Ectodermal cell (in vitro differentiated cells): Measurements from ENCODE around the gene TMEM204.

Experiments
- H3K27ac ChIP-seq: 2 replicates; pipeline ENCODE4 v1.7.0; 2013; ENCODE audit warnings: mild to moderate bottlenecking, low read depth, low read length; ENCODE audit not compliant: insufficient read depth, poor library complexity, severe bottlenecking
- H3K27me3 ChIP-seq: 2 replicates; pipeline ENCODE4 v1.7.0; 2013; ENCODE audit warnings: mild to moderate bottlenecking, low read length; ENCODE audit not compliant: insufficient read depth, control insufficient read depth, poor library complexity, severe bottlenecking
- H3K36me3 ChIP-seq: one replicate; pipeline ENCODE4 v1.7.0; 2013; ENCODE audit warnings: low read length; ENCODE audit not compliant: control insufficient read depth, insufficient read depth
- H3K4me1 ChIP-seq: one replicate; pipeline ENCODE4 v1.7.0; 2013; ENCODE audit warnings: low read length; ENCODE audit not compliant: control insufficient read depth, insufficient read depth
- H3K4me3 ChIP-seq: 2 replicates; pipeline ENCODE4 v1.7.0; 2013; ENCODE audit warnings: low read depth, low read length, control low read depth; ENCODE audit not compliant: insufficient read depth
- H3K9me3 ChIP-seq: 2 replicates; pipeline ENCODE4 v1.7.0; 2013; ENCODE audit warnings: mild to moderate bottlenecking, low read length, moderate library complexity; ENCODE audit not compliant: control insufficient read depth
- WGBS, 2 experiments: methylation state at CpG; one replicate each; pipeline ENCODE4 v1.1.7; 2013; ENCODE audit warnings: missing lambda C conversion rate in 2 of 2; 5-methylcytosine and 5-hydroxymethylcytosine counted together

The TMEM204 gene

GRCh38 chr16:1508494-1509187 is 24.8 kb upstream of the TMEM204 start:
- H3K4me3 ChIP-seq: no peak overlapping the region
- H3K27me3 ChIP-seq: no peaks in the 10 kb centered on the region
- WGBS, 2 experiments: 95% methylated on average over 24 of the region's 24 CpGs
- H3K36me3 ChIP-seq: peaks cover 2% of the 10 kb centered on the region
- H3K27ac ChIP-seq: no peak overlapping the region
- no peaks in the 10 kb centered on the region for H3K4me1 ChIP-seq
- H3K9me3 ChIP-seq: no peaks in the 10 kb centered on the region

GRCh38 chr16:1509307-1510221 is 23.9 kb upstream of the TMEM204 start:
- no peaks in the 10 kb centered on the region for H3K9me3 ChIP-seq
- H3K4me3 ChIP-seq: no peak overlapping the region
- peaks cover 4% of the 10 kb centered on the region for H3K36me3 ChIP-seq
- no peaks in the 10 kb centered on the region for H3K4me1 ChIP-seq
- WGBS, 2 experiments: 91% methylated on average over 44 of the region's 44 CpGs
- no peaks in the 10 kb centered on the region for H3K27me3 ChIP-seq
- no peak overlapping the region for H3K27ac ChIP-seq

GRCh38 chr16:1510272-1510671 is 23.2 kb upstream of the TMEM204 start:
- Histone ChIP-seq H3K36me3 (peaks cover 6% of the 10 kb centered on the region), H3K4me3 (no peak overlapping the region), H3K27me3 (no peaks in the 10 kb centered on the region), H3K4me1 (no peaks in the 10 kb centered on the region), H3K9me3 (no peaks in the 10 kb centered on the region), H3K27ac (no peak overlapping the region)
- 95% methylated on average over 10 of the region's 10 CpGs for WGBS, 2 experiments

DNA sequence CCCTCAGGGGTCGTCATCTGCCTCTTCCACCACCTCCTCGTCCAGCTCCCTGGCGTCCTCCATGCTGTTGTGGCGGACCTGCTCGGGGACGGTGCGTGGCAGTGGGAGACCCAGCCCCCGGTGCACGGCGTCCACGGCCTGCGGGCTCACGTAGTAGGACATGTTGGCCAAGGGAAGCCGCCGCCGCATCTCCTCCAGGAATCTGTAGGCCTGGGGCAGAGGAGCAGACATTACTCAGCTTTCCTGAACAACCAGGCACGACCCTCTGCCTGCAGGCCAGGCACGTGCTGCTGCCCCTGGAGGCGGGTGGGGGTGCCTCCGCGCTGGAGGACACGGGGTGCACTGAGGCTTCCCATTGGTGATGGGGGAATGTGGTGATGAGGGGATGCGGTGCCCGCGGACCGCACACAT is 22.5 kb upstream of the TMEM204 start:
- no peaks in the 10 kb centered on the region for H3K4me1 ChIP-seq
- no peak overlapping the region for H3K4me3 ChIP-seq
- H3K36me3 ChIP-seq: peaks cover 8% of the 10 kb centered on the region
- no peak overlapping the region for H3K27ac ChIP-seq
- H3K27me3 ChIP-seq: no peaks in the 10 kb centered on the region
- H3K9me3 ChIP-seq: no peaks in the 10 kb centered on the region
- 93 to 94% methylated on average over 26 of the region's 26 CpGs for WGBS, 2 experiments

DNA sequence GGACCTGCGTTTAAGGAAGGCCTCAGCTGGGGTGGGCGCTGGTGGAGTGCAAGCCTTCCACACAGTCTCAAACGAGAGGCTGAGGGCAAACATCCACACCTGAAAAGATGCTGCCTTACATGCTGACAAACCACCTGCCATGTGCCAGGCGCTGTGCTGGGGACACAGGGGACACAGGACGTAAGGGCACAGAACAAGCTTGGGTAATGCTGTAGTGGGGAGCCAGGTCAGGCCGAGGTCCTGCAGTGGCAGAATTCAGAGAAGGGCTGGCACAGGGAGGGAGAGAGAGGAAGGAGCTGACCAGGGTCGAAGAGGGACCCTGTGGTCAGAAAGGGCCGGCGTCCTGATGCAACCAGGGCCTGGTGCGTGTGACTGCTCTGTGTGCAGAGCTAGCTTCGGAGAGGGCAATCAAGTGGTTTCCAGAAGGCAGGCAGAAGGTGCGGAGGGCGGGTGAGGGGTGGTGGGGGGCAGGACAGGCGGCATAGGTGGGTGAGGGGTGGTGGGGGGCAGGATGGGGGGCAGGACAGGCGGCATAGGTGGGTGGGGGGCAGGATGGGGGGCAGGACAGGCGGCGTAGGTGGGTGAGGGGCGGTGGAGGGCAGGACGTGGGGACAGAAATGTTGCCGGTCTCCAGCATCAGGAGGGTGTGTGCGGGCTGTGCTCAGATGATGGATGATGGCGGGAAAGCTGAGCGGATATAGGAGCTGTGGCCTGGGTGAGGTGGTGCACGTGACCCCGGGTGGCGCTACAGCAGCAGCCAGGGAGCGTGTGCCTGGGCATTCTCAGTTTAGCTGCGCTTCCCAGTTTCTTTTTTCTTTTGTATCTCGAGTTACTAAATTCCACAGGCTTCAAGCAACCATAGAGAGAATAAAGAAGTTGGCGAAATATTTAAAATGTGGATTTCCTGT is 21.6 kb upstream of the TMEM204 start:
- 91 to 93% methylated on average over 30 of the region's 30 CpGs for WGBS, 2 experiments
- Histone ChIP-seq H3K27ac (no peak overlapping the region), H3K36me3 (peaks cover 8% of the 10 kb centered on the region), H3K4me1 (no peaks in the 10 kb centered on the region), H3K4me3 (no peak overlapping the region), H3K27me3 (no peaks in the 10 kb centered on the region), H3K9me3 (no peaks in the 10 kb centered on the region)

DNA sequence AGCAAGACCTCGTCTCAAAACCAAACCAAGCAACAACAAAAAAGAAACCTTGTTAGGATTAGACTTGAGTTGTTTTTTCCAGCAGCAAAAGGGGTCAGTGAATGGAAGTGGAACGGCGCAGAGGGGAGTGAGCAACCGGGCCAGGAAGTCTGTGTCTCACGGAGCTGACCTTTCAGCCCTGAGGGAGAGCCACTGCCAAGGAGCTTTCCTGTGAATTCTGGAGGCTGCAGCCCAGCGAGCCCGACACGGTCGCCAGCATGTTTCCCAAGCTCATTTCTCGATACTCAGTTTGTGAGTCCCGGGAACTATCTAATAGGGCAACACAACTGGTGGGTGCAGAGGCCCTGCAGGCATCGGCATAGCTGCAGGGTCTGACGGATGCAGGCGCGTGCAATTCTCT is 20.7 kb upstream of the TMEM204 start:
- Histone ChIP-seq H3K27me3 (no peaks in the 10 kb centered on the region), H3K9me3 (no peaks in the 10 kb centered on the region), H3K27ac (no peak overlapping the region), H3K36me3 (peaks cover 8% of the 10 kb centered on the region), H3K4me1 (no peaks in the 10 kb centered on the region), H3K4me3 (no peak overlapping the region)
- WGBS, 2 experiments: 93 to 96% methylated on average over 15 of the region's 15 CpGs

DNA sequence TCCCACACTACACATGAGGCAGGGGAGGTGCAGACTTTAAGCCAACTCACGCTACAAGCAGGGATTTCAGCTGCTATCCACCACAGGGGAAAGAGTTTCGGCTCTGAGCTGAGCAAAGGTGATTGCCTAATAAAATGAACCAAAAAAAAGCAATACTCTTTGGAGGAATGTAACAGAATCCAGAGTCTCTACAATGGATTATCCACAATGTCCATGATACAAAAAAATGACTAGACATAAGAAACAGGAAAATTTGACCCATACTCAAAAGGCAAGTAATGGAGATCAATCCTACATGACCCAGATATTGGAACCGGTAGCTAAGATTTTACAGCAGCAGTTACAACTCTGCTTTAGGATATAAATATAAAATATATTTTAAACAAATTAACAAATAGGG is 19.0 kb upstream of the TMEM204 start:
- H3K27ac ChIP-seq: no peak overlapping the region
- H3K4me3 ChIP-seq: no peak overlapping the region
- peaks cover 8% of the 10 kb centered on the region for H3K36me3 ChIP-seq
- 96% methylated on average over 2 to 3 of the region's 3 CpGs for WGBS, 2 experiments
- H3K4me1 ChIP-seq: no peaks in the 10 kb centered on the region
- no peaks in the 10 kb centered on the region for H3K9me3 ChIP-seq
- no peaks in the 10 kb centered on the region for H3K27me3 ChIP-seq

GRCh38 chr16:1518626-1519135 is 14.8 kb upstream of the TMEM204 start:
- H3K4me1 ChIP-seq: no peaks in the 10 kb centered on the region
- WGBS, 2 experiments: 94% methylated on average over 16 of the region's 16 CpGs

DNA sequence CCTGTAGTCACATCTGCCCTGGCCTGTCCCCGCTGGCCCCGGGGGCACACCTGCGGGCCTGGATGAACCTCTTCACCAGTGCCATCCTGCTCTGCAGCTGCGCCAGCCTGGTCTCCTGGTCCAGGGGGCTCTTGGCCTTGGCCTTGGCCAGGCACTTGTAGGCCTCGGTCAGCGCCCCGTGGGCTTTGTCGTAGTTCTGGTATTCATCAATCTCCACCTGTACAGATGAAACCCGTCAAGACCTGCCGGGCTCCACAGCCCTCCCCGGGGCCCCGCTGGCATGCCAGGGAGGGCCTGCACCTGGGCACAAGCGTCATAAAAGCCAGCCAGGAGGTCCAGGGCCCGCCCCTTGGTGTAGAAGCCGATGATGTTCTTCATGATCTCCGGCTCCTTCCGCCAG is 13.6 kb upstream of the TMEM204 start:
- Histone ChIP-seq H3K36me3 (peaks cover 14% of the 10 kb centered on the region), H3K9me3 (no peaks in the 10 kb centered on the region), H3K27me3 (no peaks in the 10 kb centered on the region), H3K4me3 (no peak overlapping the region), H3K4me1 (no peaks in the 10 kb centered on the region), H3K27ac (no peak overlapping the region)
- WGBS, 2 experiments: 95 to 97% methylated on average over 17 of the region's 17 CpGs

More at GRCh38 chr16:1518626-1519135, 14.8 kb upstream of the TMEM204 start:
- no peak overlapping the region for H3K4me3 ChIP-seq
- no peak overlapping the region for H3K27ac ChIP-seq
- H3K36me3 ChIP-seq: peaks cover 14% of the 10 kb centered on the region
- no peaks in the 10 kb centered on the region for H3K9me3 ChIP-seq
- H3K27me3 ChIP-seq: no peaks in the 10 kb centered on the region
